ENCODE measurements around the gene PCDHA1.

DNA sequence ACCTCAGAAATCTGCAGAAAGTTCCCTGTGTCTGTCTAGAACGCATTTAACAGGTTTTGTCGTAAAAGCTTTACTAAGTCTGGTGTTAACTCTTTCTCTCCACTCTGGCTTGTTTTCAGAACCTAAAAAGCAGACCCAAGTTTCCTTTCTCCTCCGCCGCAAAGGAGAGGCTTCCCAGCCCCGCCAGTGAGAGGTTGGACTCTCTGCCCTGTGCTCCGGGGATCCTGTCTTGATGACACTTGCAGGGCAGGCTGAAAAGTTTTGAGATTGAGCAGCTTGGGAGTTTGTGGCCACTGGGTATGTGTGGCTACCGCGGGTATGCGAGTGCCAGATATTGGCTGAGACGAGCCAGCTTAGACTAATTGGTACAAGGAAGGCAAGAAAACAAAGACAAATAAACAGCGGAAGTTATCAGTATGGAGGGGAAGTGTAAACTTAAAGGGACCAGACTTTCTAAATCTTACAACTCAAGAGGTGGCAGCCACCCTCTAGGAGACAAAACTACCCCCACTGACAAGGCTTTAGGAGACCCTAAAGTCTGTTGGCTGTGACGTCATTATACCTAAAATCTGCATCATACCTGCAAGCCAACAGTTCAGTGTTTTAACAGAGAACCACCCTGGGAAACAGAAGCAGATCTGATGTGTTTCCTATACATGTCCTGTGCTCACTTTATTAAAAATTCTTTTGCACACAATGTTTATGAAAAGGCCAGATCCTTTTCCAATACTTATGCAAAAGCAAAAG lies 224.3 kb downstream of the PCDHA1 start:
- TF ChIP-seq, protein P1, sequence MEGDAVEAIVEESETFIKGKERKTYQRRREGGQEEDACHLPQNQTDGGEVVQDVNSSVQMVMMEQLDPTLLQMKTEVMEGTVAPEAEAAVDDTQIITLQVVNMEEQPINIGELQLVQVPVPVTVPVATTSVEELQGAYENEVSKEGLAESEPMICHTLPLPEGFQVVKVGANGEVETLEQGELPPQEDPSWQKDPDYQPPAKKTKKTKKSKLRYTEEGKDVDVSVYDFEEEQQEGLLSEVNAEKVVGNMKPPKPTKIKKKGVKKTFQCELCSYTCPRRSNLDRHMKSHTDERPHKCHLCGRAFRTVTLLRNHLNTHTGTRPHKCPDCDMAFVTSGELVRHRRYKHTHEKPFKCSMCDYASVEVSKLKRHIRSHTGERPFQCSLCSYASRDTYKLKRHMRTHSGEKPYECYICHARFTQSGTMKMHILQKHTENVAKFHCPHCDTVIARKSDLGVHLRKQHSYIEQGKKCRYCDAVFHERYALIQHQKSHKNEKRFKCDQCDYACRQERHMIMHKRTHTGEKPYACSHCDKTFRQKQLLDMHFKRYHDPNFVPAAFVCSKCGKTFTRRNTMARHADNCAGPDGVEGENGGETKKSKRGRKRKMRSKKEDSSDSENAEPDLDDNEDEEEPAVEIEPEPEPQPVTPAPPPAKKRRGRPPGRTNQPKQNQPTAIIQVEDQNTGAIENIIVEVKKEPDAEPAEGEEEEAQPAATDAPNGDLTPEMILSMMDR (IDR thresholded peaks at IDR 0.05), result no peak
- no peak for TF ChIP-seq POLR2A (IDR thresholded peaks at IDR 0.05)

Measured in body of pancreas (tissue), 4 donors.